Measurements from ENCODE around the gene MCF2. TPM values are rescaled to one million over a fixed set of nuclear protein-coding genes. Genes with fewer than 3 reads are reported as not detected.
A peak's percentile ranks its signal among the peaks of the same experiment; 100 is the strongest.

The MCF2 gene
- total RNA-seq, 2 experiments from 2014 or later, result 0.89 to 1.1 TPM

- no peak for TF ChIP-seq CTCF (IDR thresholded peaks at IDR 0.05)
- Histone ChIP-seq H3K4me3 (ENCODE audit: low read length) (no peak overlapping the region), H3K27ac (ENCODE audit: low read depth in 1 of 2, low read length in 2 of 2) (no peak overlapping the region), H3K27me3 (ENCODE audit: control insufficient read depth in 1 of 2, insufficient read depth in 2 of 2, low read length in 2 of 2) (peaks cover 0 to 4% of the 10 kb centered on the region in 2 experiments), H3K4me1 (ENCODE audit: insufficient read depth, low read length) (no peaks in the 10 kb centered on the region), H3K36me3 (ENCODE audit: insufficient read depth, low read length) (no peaks in the 10 kb centered on the region), H3K9me3 (ENCODE audit: control insufficient read depth in 1 of 2, insufficient read depth in 1 of 2, low read length in 2 of 2) (no peaks in the 10 kb centered on the region)
- Mint-ChIP-seq H3K36me3 (ENCODE audit: low read depth) (no peaks in the 10 kb centered on the region), H3K4me1 (ENCODE audit: low read depth) (no peaks in the 10 kb centered on the region), H3K9me3 (no peaks in the 10 kb centered on the region), H3K27ac (no peak overlapping the region), H3K27me3 (no peaks in the 10 kb centered on the region), H3K4me3 (no peak overlapping the region)
- no peak for ATAC-seq (ENCODE audit: poor library complexity)
- ChIA-PET CTCF (no interaction called here), POLR2A (no interaction called here)
- intact Hi-C loops (cut with DNase I, micrococcal nuclease), result no loop called here
- DNase-seq, result no peak
These were observed 147.7 kb downstream of the MCF2 start for GRCh38 chrX:139560221-139560620.

DNA sequence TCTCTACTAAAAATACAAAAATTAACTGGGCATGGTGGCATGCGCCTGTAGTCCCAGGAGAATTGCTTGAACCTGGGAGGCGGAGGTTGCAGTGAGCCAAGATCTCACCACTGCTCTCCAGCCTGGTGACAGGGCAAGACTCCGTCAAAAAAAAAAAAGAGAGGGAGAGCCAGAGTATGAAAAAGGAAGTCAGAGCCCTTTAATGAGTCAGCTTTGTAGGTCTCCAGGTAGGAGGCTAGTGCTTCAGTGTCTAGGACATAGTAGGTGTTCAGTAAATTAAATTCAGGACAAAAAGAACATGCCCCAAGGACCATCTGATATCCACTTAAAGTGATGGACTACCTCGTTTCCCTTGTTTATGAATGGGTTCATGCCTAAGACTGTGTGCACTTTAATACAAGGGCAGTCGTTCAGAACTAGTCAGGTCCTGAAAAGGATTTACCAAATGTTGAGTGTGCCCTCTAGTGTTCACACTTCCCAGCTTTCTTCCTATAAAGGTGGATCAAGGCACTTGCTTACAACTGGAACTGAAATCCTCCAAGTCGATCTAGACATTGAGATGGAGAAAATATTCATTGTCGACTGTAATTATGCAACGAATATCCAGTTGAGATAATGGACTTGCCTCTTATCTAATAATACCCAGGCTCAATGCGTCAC, 148.5 kb downstream of the MCF2 start:
- Mint-ChIP-seq H3K9me3 (no peaks in the 10 kb centered on the region), H3K4me1 (ENCODE audit: low read depth) (peaks cover 5% of the 10 kb centered on the region), H3K4me3 (no peak overlapping the region), H3K27ac (no peak overlapping the region), H3K36me3 (ENCODE audit: low read depth) (no peaks in the 10 kb centered on the region), H3K27me3 (peaks cover 4% of the 10 kb centered on the region)
- intact Hi-C loops (cut with DNase I, micrococcal nuclease), result no loop called here
- TF ChIP-seq CTCF (IDR thresholded peaks at IDR 0.05), result no peak
- ChIA-PET POLR2A (no interaction called here), CTCF (no interaction called here)
- Histone ChIP-seq H3K9me3 (ENCODE audit: control insufficient read depth in 1 of 2, insufficient read depth in 1 of 2, low read length in 2 of 2) (no peaks in the 10 kb centered on the region), H3K36me3 (ENCODE audit: insufficient read depth, low read length) (no peaks in the 10 kb centered on the region), H3K27ac (ENCODE audit: low read depth in 1 of 2, low read length in 2 of 2) (no peak overlapping the region), H3K4me1 (ENCODE audit: insufficient read depth, low read length) (no peaks in the 10 kb centered on the region), H3K4me3 (ENCODE audit: low read length) (no peak overlapping the region), H3K27me3 (ENCODE audit: control insufficient read depth in 1 of 2, insufficient read depth in 2 of 2, low read length in 2 of 2) (peaks cover 0 to 4% of the 10 kb centered on the region in 2 experiments)
- DNase-seq, result peak in 3 of 14 experiments; percentile 4 to 11 (median 9)
- ATAC-seq (ENCODE audit: poor library complexity), result no peak

DNA sequence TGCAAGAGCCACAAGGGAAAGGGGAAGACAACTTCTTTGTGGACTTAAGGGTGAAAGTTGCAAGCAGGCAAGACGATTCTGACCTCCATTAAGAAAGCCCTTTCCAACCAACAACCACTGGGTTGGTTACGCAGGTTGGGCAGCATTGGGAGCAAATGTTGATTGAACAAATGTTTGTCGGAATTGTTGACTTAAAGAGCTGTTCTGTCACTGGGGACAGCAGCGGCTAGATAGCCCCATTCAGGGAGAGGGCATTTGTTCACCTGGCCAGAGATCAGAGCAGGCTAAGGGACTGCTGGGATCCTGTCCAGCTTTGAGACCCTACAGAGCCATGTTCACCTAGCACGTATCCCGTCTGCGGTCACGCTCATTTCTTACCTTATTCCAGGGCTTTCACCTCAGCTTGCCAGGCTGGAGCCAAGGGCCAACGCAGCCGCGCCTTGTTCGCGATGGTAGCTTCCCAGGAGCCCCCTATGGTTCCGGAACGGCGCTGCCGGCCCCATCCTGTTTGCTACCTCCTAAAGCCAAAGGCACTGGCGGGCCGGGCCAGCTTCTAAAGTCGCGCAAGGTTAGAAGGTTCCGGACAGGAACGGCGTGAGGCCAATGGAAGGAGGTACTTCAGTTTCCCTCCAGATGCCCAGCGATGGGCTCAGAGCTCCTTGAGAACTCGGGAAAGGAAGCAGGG, 152.8 kb downstream of the MCF2 start:
- TF ChIP-seq CTCF (IDR thresholded peaks at IDR 0.05), result no peak
- Histone ChIP-seq H3K9me3 (ENCODE audit: control insufficient read depth in 1 of 2, insufficient read depth in 1 of 2, low read length in 2 of 2) (no peaks in the 10 kb centered on the region), H3K36me3 (ENCODE audit: insufficient read depth, low read length) (no peaks in the 10 kb centered on the region), H3K27ac (ENCODE audit: low read depth in 1 of 2, low read length in 2 of 2) (no peak overlapping the region), H3K4me3 (ENCODE audit: low read length) (no peak overlapping the region), H3K4me1 (ENCODE audit: insufficient read depth, low read length) (no peaks in the 10 kb centered on the region), H3K27me3 (ENCODE audit: control insufficient read depth in 1 of 2, insufficient read depth in 2 of 2, low read length in 2 of 2) (peaks cover 0 to 4% of the 10 kb centered on the region in 2 experiments)
- CTCF ChIA-PET, result no interaction called here
- H3K9me3 Mint-ChIP-seq, result no peaks in the 10 kb centered on the region
- DNase-seq, result no peak
- H3K27me3 Mint-ChIP-seq, result peaks cover 14% of the 10 kb centered on the region
- no peak overlapping the region for H3K27ac Mint-ChIP-seq
- POLR2A ChIA-PET, result no interaction called here
- ATAC-seq (ENCODE audit: poor library complexity), result no peak
- no peak overlapping the region for H3K4me3 Mint-ChIP-seq
- peaks cover 13% of the 10 kb centered on the region for H3K4me1 Mint-ChIP-seq (ENCODE audit: low read depth)
- H3K36me3 Mint-ChIP-seq (ENCODE audit: low read depth), result no peaks in the 10 kb centered on the region
- intact Hi-C loops (cut with DNase I, micrococcal nuclease), result no loop called here

Measured in CD4-positive, alpha-beta T cell (primary cell).